ENCODE data around the gene CXCL13. TPM values are rescaled to one million over a fixed set of nuclear protein-coding genes. Genes with fewer than 3 reads are reported as not detected.

The CXCL13 gene
- total RNA-seq, 3 donors from 2014 or later (not counting 1 experiment from before 2014, with no cell fraction given): not detected

DNA sequence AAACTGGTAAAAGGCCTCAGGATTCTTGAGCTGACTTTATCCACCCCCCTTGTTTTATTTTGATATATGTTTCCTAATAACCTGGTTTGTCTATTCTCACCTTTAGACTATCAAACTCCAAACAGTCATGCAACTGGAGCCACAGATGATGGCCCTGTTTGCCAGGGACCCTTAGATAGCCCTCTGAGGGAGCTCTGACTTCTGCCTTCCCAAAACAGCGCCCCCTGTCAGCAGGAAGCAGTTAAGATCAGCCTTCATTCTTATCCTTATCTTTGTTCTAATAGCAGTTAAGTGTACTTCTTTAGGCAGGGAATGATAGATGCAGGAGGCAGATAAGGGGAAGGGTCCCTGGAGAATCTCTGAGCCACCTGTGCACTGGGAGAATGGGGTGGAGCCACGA, 27.5 kb upstream of the CXCL13 start:
- TF ChIP-seq CTCF (IDR thresholded peaks at IDR 0.05): no peak
- Mint-ChIP-seq H3K4me3 (no peak overlapping the region), H3K27me3 (ENCODE audit: low read depth in 2 of 2) (peaks cover 8 to 12% of the 10 kb centered on the region in 2 donors), H3K27ac (no peak overlapping the region), H3K4me1 (no peaks in the 10 kb centered on the region), H3K36me3 (no peaks in the 10 kb centered on the region), H3K9me3 (no peaks in the 10 kb centered on the region)
- WGBS (ENCODE audit: insufficient coverage): 68% methylated on average over 2 of the region's 2 CpGs
- DNase-seq (no peak), ATAC-seq (no peak)
- Histone ChIP-seq H3K27ac (ENCODE audit: low read length) (no peak overlapping the region), H3K4me1 (ENCODE audit: control insufficient read depth, insufficient read depth, low read length) (no peaks in the 10 kb centered on the region), H3K36me3 (ENCODE audit: control insufficient read depth, insufficient read depth, low read length) (no peaks in the 10 kb centered on the region), H3K9me3 (ENCODE audit: control insufficient read depth, insufficient read depth, low read length) (no peaks in the 10 kb centered on the region), H3K4me3 (ENCODE audit: low read length) (no peak overlapping the region), H3K27me3 (ENCODE audit: control insufficient read depth, insufficient read depth, low read length) (no peaks in the 10 kb centered on the region)
- intact Hi-C loops (cut with micrococcal nuclease): no loop called here

DNA sequence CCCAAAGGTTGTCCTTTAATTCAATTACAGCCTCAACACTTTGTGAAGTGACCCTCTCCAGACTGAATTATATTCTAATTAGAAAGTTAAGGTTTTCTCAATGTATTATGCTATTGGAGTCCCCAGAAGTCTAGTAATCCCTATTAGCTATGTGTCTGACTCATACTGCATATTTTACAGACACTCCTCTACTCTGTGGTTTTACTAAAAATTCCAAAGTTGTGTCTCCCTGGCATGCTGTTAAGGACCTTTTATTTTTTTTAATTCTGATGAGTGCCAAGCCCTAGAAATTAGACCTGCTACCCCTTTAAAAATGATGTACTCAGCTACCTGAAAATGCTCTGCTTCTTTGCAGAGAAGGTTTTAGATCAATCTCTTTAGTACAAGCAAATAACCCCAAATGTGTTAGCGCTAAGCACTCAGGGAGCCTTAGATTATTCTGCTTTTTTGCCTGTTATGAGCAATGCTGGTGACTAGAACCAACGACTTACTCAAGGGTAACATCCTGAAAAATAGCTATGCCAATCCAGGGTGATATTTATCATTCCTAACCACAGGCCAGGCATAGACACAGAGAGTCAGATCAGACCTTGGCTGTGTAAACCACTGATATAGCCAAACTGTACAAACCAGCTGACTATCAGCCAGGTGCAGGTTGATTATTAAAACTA, 26.1 kb upstream of the CXCL13 start:
- WGBS (ENCODE audit: insufficient coverage): 45% methylated on average over 2 of the region's 2 CpGs

GRCh38 chr4:77581724-77582123, 23.9 kb upstream of the CXCL13 start:
- no peak overlapping the region for H3K4me3 Mint-ChIP-seq
- peaks cover 1% of the 10 kb centered on the region for H3K4me1 ChIP-seq (ENCODE audit: control insufficient read depth, insufficient read depth, low read length)
- H3K27ac Mint-ChIP-seq: no peak overlapping the region

More for the DNA sequence above, 26.1 kb upstream of the CXCL13 start:
- Mint-ChIP-seq H3K36me3 (no peaks in the 10 kb centered on the region), H3K27ac (no peak overlapping the region), H3K4me1 (no peaks in the 10 kb centered on the region), H3K4me3 (no peak overlapping the region), H3K27me3 (ENCODE audit: low read depth in 2 of 2) (peaks cover 8 to 12% of the 10 kb centered on the region in 2 donors), H3K9me3 (no peaks in the 10 kb centered on the region)
- Histone ChIP-seq H3K4me1 (ENCODE audit: control insufficient read depth, insufficient read depth, low read length) (no peaks in the 10 kb centered on the region), H3K27ac (ENCODE audit: low read length) (no peak overlapping the region), H3K4me3 (ENCODE audit: low read length) (no peak overlapping the region), H3K36me3 (ENCODE audit: control insufficient read depth, insufficient read depth, low read length) (no peaks in the 10 kb centered on the region), H3K9me3 (ENCODE audit: control insufficient read depth, insufficient read depth, low read length) (no peaks in the 10 kb centered on the region), H3K27me3 (ENCODE audit: control insufficient read depth, insufficient read depth, low read length) (no peaks in the 10 kb centered on the region)
- DNase-seq: no peak
- intact Hi-C loops (cut with micrococcal nuclease): no loop called here
- TF ChIP-seq CTCF (IDR thresholded peaks at IDR 0.05): no peak
- ATAC-seq: no peak

More at GRCh38 chr4:77581724-77582123, 23.9 kb upstream of the CXCL13 start:
- WGBS (ENCODE audit: insufficient coverage): 52% methylated on average over 3 of the region's 4 CpGs
- no peak for ATAC-seq
- Histone ChIP-seq H3K9me3 (ENCODE audit: control insufficient read depth, insufficient read depth, low read length) (no peaks in the 10 kb centered on the region), H3K27me3 (ENCODE audit: control insufficient read depth, insufficient read depth, low read length) (no peaks in the 10 kb centered on the region), H3K27ac (ENCODE audit: low read length) (no peak overlapping the region), H3K4me3 (ENCODE audit: low read length) (no peak overlapping the region), H3K36me3 (ENCODE audit: control insufficient read depth, insufficient read depth, low read length) (no peaks in the 10 kb centered on the region)
- H3K4me1 Mint-ChIP-seq: peaks cover 4% of the 10 kb centered on the region in 2 donors
- TF ChIP-seq CTCF (IDR thresholded peaks at IDR 0.05): no peak
- DNase-seq: no peak
- H3K27me3 Mint-ChIP-seq (ENCODE audit: low read depth in 2 of 2): peaks cover 8 to 12% of the 10 kb centered on the region in 2 donors
- H3K9me3 Mint-ChIP-seq: no peaks in the 10 kb centered on the region
- intact Hi-C loops (cut with micrococcal nuclease): no loop called here
- H3K36me3 Mint-ChIP-seq: no peaks in the 10 kb centered on the region
